ENCODE results near the gene TM4SF18. TPM values are rescaled to one million over a fixed set of nuclear protein-coding genes. Genes with fewer than 3 reads are reported as not detected.

Gene TM4SF18
- total and polyA plus RNA-seq, 7 donors, result 1.8 to 7.7 (median 3.4) TPM

DNA sequence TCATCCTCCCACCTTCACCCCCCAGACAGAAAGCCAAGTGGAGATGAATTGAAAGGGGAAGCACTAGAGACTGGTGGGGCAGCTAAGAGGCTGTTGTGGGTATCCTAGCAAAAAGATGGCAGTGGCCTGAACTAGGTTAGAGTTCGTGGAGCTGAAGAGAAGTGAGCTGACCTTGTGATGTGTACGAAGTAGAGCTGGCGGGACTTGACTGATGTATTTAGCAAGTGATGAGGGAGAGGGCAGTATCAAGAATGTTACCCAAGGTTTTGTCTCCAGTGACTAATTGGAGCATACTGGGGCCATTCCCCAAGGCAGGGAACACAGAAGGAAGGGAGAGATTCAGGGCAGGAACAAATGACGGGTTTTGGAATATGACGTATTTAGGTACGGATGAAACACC, 61.8 kb downstream of the TM4SF18 start:
- WGBS, 3 donors, result 76 to 81% (median 77%) methylated on average over 6 of the region's 6 CpGs
- no peak for DNase-seq
- intact Hi-C loops (cut with DNase I), result loop anchor here (2.0 to 10.0 kb wide), 4 partner anchors 151 to 409 kb away; partner anchors contain the start of gene CPA3 (in 1 of the 2)
- H3K4me1 ChIP-seq, result peaks cover 3% of the 10 kb centered on the region
- TF ChIP-seq, protein P1, sequence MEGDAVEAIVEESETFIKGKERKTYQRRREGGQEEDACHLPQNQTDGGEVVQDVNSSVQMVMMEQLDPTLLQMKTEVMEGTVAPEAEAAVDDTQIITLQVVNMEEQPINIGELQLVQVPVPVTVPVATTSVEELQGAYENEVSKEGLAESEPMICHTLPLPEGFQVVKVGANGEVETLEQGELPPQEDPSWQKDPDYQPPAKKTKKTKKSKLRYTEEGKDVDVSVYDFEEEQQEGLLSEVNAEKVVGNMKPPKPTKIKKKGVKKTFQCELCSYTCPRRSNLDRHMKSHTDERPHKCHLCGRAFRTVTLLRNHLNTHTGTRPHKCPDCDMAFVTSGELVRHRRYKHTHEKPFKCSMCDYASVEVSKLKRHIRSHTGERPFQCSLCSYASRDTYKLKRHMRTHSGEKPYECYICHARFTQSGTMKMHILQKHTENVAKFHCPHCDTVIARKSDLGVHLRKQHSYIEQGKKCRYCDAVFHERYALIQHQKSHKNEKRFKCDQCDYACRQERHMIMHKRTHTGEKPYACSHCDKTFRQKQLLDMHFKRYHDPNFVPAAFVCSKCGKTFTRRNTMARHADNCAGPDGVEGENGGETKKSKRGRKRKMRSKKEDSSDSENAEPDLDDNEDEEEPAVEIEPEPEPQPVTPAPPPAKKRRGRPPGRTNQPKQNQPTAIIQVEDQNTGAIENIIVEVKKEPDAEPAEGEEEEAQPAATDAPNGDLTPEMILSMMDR (IDR thresholded peaks at IDR 0.05), result no peak
- no peaks in the 10 kb centered on the region for H3K9me3 ChIP-seq
- no peak overlapping the region for H3K27ac ChIP-seq
- H3K27me3 ChIP-seq (ENCODE audit: insufficient read depth in 3 of 3, low read length in 2 of 3), result no peaks in the 10 kb centered on the region
- peak in 2 of 4 donors; percentile 14 to 46 for ATAC-seq
- no peak overlapping the region for H3K4me3 ChIP-seq
- H3K36me3 ChIP-seq (ENCODE audit: insufficient read depth in 1 of 2, low read depth in 1 of 2), result no peaks in the 10 kb centered on the region

GRCh38 chr3:149270180-149270579, 63.3 kb downstream of the TM4SF18 start:
- ATAC-seq (no peak), DNase-seq (no peak)
- no peaks in the 10 kb centered on the region for H3K36me3 ChIP-seq (ENCODE audit: insufficient read depth in 1 of 2, low read depth in 1 of 2)
- no peak overlapping the region for H3K27ac ChIP-seq
- H3K4me3 ChIP-seq, result no peak overlapping the region
- no peaks in the 10 kb centered on the region for H3K9me3 ChIP-seq
- H3K27me3 ChIP-seq (ENCODE audit: insufficient read depth in 3 of 3, low read length in 2 of 3), result no peaks in the 10 kb centered on the region
- TF ChIP-seq, protein P1 (IDR thresholded peaks at IDR 0.05), result no peak
- H3K4me1 ChIP-seq, result peaks cover 3% of the 10 kb centered on the region
- intact Hi-C loops (cut with DNase I), result loop anchor here (5.0 to 10.0 kb wide), 3 partner anchors 313 to 408 kb away; partner anchors contain the start of gene CPA3 (in 1 of the 2)
- 55 to 64% (median 57%) methylated on average over 2 of the region's 2 CpGs for WGBS, 3 donors

GRCh38 chr3:149269687-149270086, 63.7 kb downstream of the TM4SF18 start:
- H3K9me3 ChIP-seq, result no peaks in the 10 kb centered on the region
- TF ChIP-seq, protein P1 (IDR thresholded peaks at IDR 0.05), result no peak
- H3K27me3 ChIP-seq (ENCODE audit: insufficient read depth in 3 of 3, low read length in 2 of 3), result no peaks in the 10 kb centered on the region
- ATAC-seq (no peak), DNase-seq (no peak)
- no peak overlapping the region for H3K4me3 ChIP-seq
- WGBS, 3 donors, result 95% methylated on average over 7 of the region's 7 CpGs
- peaks cover 3% of the 10 kb centered on the region for H3K4me1 ChIP-seq
- no peaks in the 10 kb centered on the region for H3K36me3 ChIP-seq (ENCODE audit: insufficient read depth in 1 of 2, low read depth in 1 of 2)
- H3K27ac ChIP-seq, result no peak overlapping the region
- intact Hi-C loops (cut with DNase I), result loop anchor here (5.0 to 10.0 kb wide), 3 partner anchors 312 to 407 kb away; partner anchors contain the start of gene CPA3 (in 1 of the 2)

Other genes starting within 250 kb of the TM4SF18 start
- 10 to 100 TPM in 2 of 4 donors, 1 to 10 TPM in 2; 5.0 to 10.1 (median 8.9) TPM for gene HLTF, start 247.1 kb downstream of the TM4SF18 start, total RNA-seq
- gene HLTF, start 247.1 kb downstream of the TM4SF18 start, polyA plus RNA-seq, result 1 to 10 TPM; 2.8 to 4.0 (median 3.5) TPM
- gene HPS3, start 204.0 kb downstream of the TM4SF18 start, total RNA-seq, result 1 to 10 TPM; 2.6 to 5.4 (median 3.4) TPM
- gene HPS3, start 204.0 kb downstream of the TM4SF18 start, polyA plus RNA-seq, result 1 to 10 TPM; 2.2 to 7.3 (median 5.6) TPM
- 1 to 10 TPM; 1.0 to 3.5 (median 1.8) TPM for gene CP, start 111.8 kb downstream of the TM4SF18 start, total RNA-seq
- gene CP, start 111.8 kb downstream of the TM4SF18 start, polyA plus RNA-seq, result 1 to 10 TPM in 2 of 3 donors, under 1 TPM in 1; 0.23 to 2.3 (median 2.2) TPM
- gene TM4SF1, start 44.0 kb upstream of the TM4SF18 start, total RNA-seq, result 10 to 100 TPM; 32.9 to 61.1 (median 51.3) TPM
- 10 to 100 TPM; 30.7 to 52.8 (median 44.2) TPM for gene TM4SF1, start 44.0 kb upstream of the TM4SF18 start, polyA plus RNA-seq
- under 1 TPM in 1 of 4 donors, not detected in 3; 0.13 TPM for gene TM4SF4, start 141.1 kb upstream of the TM4SF18 start, total RNA-seq
- gene TM4SF4, start 141.1 kb upstream of the TM4SF18 start, polyA plus RNA-seq, result under 1 TPM in 2 of 3 donors, not detected in 1; 0.07 to 0.66 TPM

Data from psoas muscle (tissue), 8 donors.